CD14-positive monocyte (primary cell): Measurements from ENCODE around the gene CYP39A1. TPM values are rescaled to one million over a fixed set of nuclear protein-coding genes. Genes with fewer than 3 reads are reported as not detected.

Source experiments
- DNase-seq, 3 donors: peaks; one replicate each; pipeline ENCODE4 v3.0.0-alpha.2; 2011 to 2022
- H2AFZ ChIP-seq: 2 replicates; pipeline ENCODE4 v1.6.0; 2012; ENCODE audit warnings: mild to moderate bottlenecking, low read depth, low read length, inconsistent platforms; ENCODE audit not compliant: insufficient read depth, poor library complexity, severe bottlenecking
- H3K27ac ChIP-seq, 2 donors: 1 replicate in 1 of 2; 2 replicates in 1 of 2; pipeline ENCODE4 v1.5.1; 2012 to 2013; ENCODE audit warnings: low read length in 2 of 2, control low read depth in 1 of 2, inconsistent platforms in 1 of 2, low read depth in 1 of 2, mild to moderate bottlenecking in 1 of 2
- H3K27me3 ChIP-seq, 2 donors: one replicate each; pipeline versions ENCODE4 v1.6.0 to v1.6.1; 2011 to 2013; ENCODE audit warnings: low read length in 2 of 2; ENCODE audit not compliant: control insufficient read depth in 2 of 2, insufficient read depth in 2 of 2
- H3K36me3 ChIP-seq, 2 donors: replicated peaks in 1 of 2; 1 replicate in 1 of 2; 2 replicates in 1 of 2; pipeline versions ENCODE4 v1.5.1 to v1.6.1; 2012 to 2013; ENCODE audit warnings: low read length in 2 of 2, control low read depth in 1 of 2, inconsistent platforms in 1 of 2, mild to moderate bottlenecking in 1 of 2; ENCODE audit not compliant: insufficient read depth in 2 of 2, control insufficient read depth in 1 of 2
- H3K4me1 ChIP-seq, 2 donors: 1 replicate in 1 of 2; 2 replicates in 1 of 2; pipeline versions ENCODE4 v1.5.1 to v1.6.1; 2012 to 2013; ENCODE audit warnings: low read length in 2 of 2, control low read depth in 1 of 2, inconsistent platforms in 1 of 2, mild to moderate bottlenecking in 1 of 2, moderate library complexity in 1 of 2; ENCODE audit not compliant: insufficient read depth in 2 of 2, control insufficient read depth in 1 of 2
- H3K4me2 ChIP-seq: replicated peaks from 2 replicates; pipeline ENCODE3; 2012; ENCODE audit warnings: low read length, moderate library complexity, mild to moderate bottlenecking; ENCODE audit not compliant: poor library complexity, severe bottlenecking; ENCODE audit errors: extremely low read depth
- H3K4me3 ChIP-seq, 3 experiments: fragments of 200-600 bp in 1 of 3; sonication (generic) in 1 of 3; replicated peaks in 1 of 3; 1 replicate in 2 of 3; 2 replicates in 1 of 3; pipeline ENCODE4 v1.5.1; 2011 to 2013; ENCODE audit warnings: low read length in 3 of 3, mild to moderate bottlenecking in 3 of 3, control low read depth in 2 of 3, low read depth in 2 of 3, inconsistent platforms in 1 of 3, moderate library complexity in 1 of 3
- H3K79me2 ChIP-seq: 2 replicates; pipeline ENCODE4 v1.6.0; 2012; ENCODE audit warnings: mild to moderate bottlenecking, control low read depth, inconsistent platforms, low read length, moderate library complexity; ENCODE audit not compliant: insufficient read depth
- H3K9ac ChIP-seq: 2 replicates; pipeline ENCODE4 v1.6.0; 2017; ENCODE audit warnings: low read length, mild to moderate bottlenecking; ENCODE audit not compliant: insufficient read depth, poor library complexity, severe bottlenecking
- H3K9me3 ChIP-seq, 2 donors: replicated peaks in 1 of 2; 1 replicate in 1 of 2; 2 replicates in 1 of 2; pipeline versions ENCODE4 v1.5.1 to v1.6.1; 2012 to 2013; ENCODE audit warnings: low read length in 2 of 2, control low read depth in 1 of 2; ENCODE audit not compliant: control insufficient read depth in 1 of 2, insufficient read depth in 1 of 2
- H4K20me1 ChIP-seq: 2 replicates; pipeline ENCODE4 v1.6.0; 2012; ENCODE audit warnings: mild to moderate bottlenecking, low read length, control low read depth, moderate library complexity; ENCODE audit not compliant: insufficient read depth
- H3K27ac Mint-ChIP-seq, 7 donors: one replicate each; pipeline ENCODE4 v1.8.0; 2020; ENCODE audit warnings: mild to moderate bottlenecking in 7 of 7, mixed read lengths in 7 of 7, moderate library complexity in 6 of 7, inconsistent platforms in 2 of 7
- H3K27me3 Mint-ChIP-seq, 3 donors: one replicate each; pipeline ENCODE4 v1.8.0; 2021 to 2022; ENCODE audit warnings: low read depth in 3 of 3, mild to moderate bottlenecking in 3 of 3, mixed read lengths in 3 of 3, moderate library complexity in 3 of 3, inconsistent platforms in 1 of 3
- H3K36me3 Mint-ChIP-seq, 2 donors: one replicate each; pipeline ENCODE4 v1.8.0; 2020; ENCODE audit warnings: mixed read lengths in 2 of 2, inconsistent platforms in 1 of 2, mild to moderate bottlenecking in 1 of 2
- H3K4me1 Mint-ChIP-seq: one replicate; pipeline ENCODE4 v1.8.0; 2020; ENCODE audit warnings: mild to moderate bottlenecking, mixed read lengths
- H3K4me3 Mint-ChIP-seq, 2 donors: one replicate each; pipeline ENCODE4 v1.8.0; 2020; ENCODE audit warnings: mild to moderate bottlenecking in 2 of 2, mixed read lengths in 2 of 2, moderate library complexity in 1 of 2
- H3K9me3 Mint-ChIP-seq, 7 donors: one replicate each; pipeline ENCODE4 v1.8.0; 2020 to 2022; ENCODE audit warnings: mixed read lengths in 7 of 7, mild to moderate bottlenecking in 6 of 7, moderate library complexity in 6 of 7, inconsistent platforms in 2 of 7
- WGBS: methylation state at CpG from one replicate; pipeline ENCODE4 v1.1.5; 2013; ENCODE audit warnings: missing lambda C conversion rate; ENCODE audit not compliant: insufficient coverage; 5-methylcytosine and 5-hydroxymethylcytosine counted together
- intact Hi-C, 2 donors: fragments of 100-400 bp; cut with micrococcal nuclease; formaldehyde crosslinking; loops; one replicate each; pipeline versions ENCODE4 v1.15.0 to v1.15.1; 2023
- polyA plus RNA-seq, 3 donors: library from polyadenylated mRNA; depleted of rRNA in 1 of 3; unstranded in 2 of 3; stranded (reverse) in 1 of 3; fragments of 300-500 nt in 2 of 3; fragments of >200 nt in 1 of 3; fragmentation: Illumina TruSeq in 2 of 3; gene quantifications; 1 replicate in 2 of 3; 2 replicates in 1 of 3; pipeline ENCODE4 v1.2.3, GENCODE V29; 2012 to 2021
- TF ChIP-seq, protein P1 (sequence below): fragments of 200-600 bp; IDR thresholded peaks from one replicate; pipeline ENCODE4 v1.8.0; 2022; ENCODE audit warnings: antibody characterized with exemption, mild to moderate bottlenecking

CYP39A1 gene
- polyA plus RNA-seq, 3 donors: not detected

- DNase-seq: no peak
- no peak overlapping the region for H3K4me2 ChIP-seq
- Mint-ChIP-seq H3K4me3 (no peak overlapping the region), H3K36me3 (no peaks in the 10 kb centered on the region), H3K27me3 (peaks cover 0 to 1% (median 0%) of the 10 kb centered on the region in 3 donors), H3K4me1 (no peaks in the 10 kb centered on the region), H3K27ac (no peak overlapping the region), H3K9me3 (peaks cover 1 to 16% (median 11%) of the 10 kb centered on the region in 7 donors)
- no peaks in the 10 kb centered on the region for H3K79me2 ChIP-seq
- no peaks in the 10 kb centered on the region for H3K36me3 ChIP-seq
- H3K27ac ChIP-seq: no peak overlapping the region
- no peaks in the 10 kb centered on the region for H3K27me3 ChIP-seq
- no peaks in the 10 kb centered on the region for H3K4me1 ChIP-seq
- no peak overlapping the region for H3K4me3 ChIP-seq
- H4K20me1 ChIP-seq: no peaks in the 10 kb centered on the region
- TF ChIP-seq, protein P1, sequence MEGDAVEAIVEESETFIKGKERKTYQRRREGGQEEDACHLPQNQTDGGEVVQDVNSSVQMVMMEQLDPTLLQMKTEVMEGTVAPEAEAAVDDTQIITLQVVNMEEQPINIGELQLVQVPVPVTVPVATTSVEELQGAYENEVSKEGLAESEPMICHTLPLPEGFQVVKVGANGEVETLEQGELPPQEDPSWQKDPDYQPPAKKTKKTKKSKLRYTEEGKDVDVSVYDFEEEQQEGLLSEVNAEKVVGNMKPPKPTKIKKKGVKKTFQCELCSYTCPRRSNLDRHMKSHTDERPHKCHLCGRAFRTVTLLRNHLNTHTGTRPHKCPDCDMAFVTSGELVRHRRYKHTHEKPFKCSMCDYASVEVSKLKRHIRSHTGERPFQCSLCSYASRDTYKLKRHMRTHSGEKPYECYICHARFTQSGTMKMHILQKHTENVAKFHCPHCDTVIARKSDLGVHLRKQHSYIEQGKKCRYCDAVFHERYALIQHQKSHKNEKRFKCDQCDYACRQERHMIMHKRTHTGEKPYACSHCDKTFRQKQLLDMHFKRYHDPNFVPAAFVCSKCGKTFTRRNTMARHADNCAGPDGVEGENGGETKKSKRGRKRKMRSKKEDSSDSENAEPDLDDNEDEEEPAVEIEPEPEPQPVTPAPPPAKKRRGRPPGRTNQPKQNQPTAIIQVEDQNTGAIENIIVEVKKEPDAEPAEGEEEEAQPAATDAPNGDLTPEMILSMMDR: no peak
- H3K9ac ChIP-seq: no peak overlapping the region
- WGBS: no CpG with 5 or more reads among the region's 2 CpGs
- intact Hi-C loops: no loop called here
- H3K9me3 ChIP-seq: peaks cover 0 to 3% of the 10 kb centered on the region in 2 donors
- H2AFZ ChIP-seq: no peak overlapping the region
Measured at GRCh38 chr6:46539866-46540265, 112.8 kb downstream of the CYP39A1 start.

DNA sequence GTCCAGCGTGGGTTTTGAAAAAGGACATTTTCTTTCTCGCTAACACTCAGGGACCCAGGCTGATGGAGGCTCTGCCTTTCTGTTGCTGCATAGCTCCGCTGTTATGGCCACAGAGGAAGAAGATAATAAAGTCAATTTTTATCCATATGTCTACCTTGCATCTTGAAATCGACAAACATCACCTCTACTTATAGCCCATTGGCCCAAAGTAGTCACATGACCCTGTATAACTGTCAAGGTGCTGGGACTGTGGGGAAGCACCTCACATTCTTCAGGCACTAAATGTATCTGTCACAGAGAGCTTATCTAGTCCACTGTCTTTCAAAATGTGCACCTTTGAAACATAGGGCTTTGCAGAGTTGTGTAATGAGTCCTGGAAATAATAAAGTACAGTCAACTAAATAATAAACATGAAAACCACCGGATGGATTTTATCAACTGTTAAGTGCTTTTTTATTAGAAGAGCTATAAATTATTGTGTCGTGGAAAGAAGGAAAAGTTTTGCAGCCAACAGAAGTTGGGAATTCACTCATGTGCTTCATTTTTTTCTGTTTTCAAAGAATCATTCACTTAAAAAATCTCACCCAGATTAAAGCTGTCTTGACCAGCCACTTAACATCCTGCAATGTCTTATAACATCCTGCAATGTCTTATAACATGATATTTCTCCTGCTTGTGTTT, 113.7 kb downstream of the CYP39A1 start:
- H3K36me3 ChIP-seq: no peaks in the 10 kb centered on the region
- TF ChIP-seq, protein P1: no peak
- no peak for DNase-seq
- no peak overlapping the region for H2AFZ ChIP-seq
- H3K79me2 ChIP-seq: no peaks in the 10 kb centered on the region
- H4K20me1 ChIP-seq: no peaks in the 10 kb centered on the region
- H3K9ac ChIP-seq: no peak overlapping the region
- H3K4me3 ChIP-seq: no peak overlapping the region
- H3K27ac ChIP-seq: no peak overlapping the region
- Mint-ChIP-seq H3K9me3 (peaks cover 0 to 11% (median 5%) of the 10 kb centered on the region in 7 donors), H3K4me1 (no peaks in the 10 kb centered on the region), H3K36me3 (no peaks in the 10 kb centered on the region), H3K27ac (no peak overlapping the region), H3K4me3 (no peak overlapping the region), H3K27me3 (peaks cover 0 to 1% (median 0%) of the 10 kb centered on the region in 3 donors)
- no peak overlapping the region for H3K4me2 ChIP-seq
- no peaks in the 10 kb centered on the region for H3K4me1 ChIP-seq
- intact Hi-C loops: no loop called here
- H3K27me3 ChIP-seq: no peaks in the 10 kb centered on the region
- H3K9me3 ChIP-seq: no peaks in the 10 kb centered on the region
- no CpG with 5 or more reads among the region's 6 CpGs for WGBS
